Measurements from ENCODE around the gene MTUS2. TPM values are rescaled to one million over a fixed set of nuclear protein-coding genes. Genes with fewer than 3 reads are reported as not detected.

The MTUS2 gene
- total RNA-seq, 1 experiment from 2014 or later = 0.35 TPM

DNA sequence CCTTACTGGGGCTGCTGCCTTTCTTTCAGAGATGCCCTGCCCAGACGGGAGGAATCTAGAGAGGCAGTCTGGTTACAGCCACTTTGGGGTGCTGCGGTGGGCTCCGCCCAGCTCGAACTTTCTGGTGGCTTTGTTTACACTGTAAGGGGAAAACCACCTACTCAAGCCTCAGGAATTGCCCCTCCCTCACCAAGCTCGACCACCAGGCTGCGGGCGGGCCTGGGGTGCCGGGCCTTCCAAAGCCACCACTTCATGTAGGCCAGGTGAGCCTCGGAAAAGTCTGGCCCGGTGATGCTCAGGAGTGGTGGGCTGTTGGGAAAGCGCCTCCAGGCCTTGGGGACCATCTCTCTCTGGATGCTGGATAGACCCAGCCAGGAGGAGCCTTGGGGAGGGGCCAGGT lies 218.6 kb downstream of the MTUS2 start:
- TF ChIP-seq, protein P1, sequence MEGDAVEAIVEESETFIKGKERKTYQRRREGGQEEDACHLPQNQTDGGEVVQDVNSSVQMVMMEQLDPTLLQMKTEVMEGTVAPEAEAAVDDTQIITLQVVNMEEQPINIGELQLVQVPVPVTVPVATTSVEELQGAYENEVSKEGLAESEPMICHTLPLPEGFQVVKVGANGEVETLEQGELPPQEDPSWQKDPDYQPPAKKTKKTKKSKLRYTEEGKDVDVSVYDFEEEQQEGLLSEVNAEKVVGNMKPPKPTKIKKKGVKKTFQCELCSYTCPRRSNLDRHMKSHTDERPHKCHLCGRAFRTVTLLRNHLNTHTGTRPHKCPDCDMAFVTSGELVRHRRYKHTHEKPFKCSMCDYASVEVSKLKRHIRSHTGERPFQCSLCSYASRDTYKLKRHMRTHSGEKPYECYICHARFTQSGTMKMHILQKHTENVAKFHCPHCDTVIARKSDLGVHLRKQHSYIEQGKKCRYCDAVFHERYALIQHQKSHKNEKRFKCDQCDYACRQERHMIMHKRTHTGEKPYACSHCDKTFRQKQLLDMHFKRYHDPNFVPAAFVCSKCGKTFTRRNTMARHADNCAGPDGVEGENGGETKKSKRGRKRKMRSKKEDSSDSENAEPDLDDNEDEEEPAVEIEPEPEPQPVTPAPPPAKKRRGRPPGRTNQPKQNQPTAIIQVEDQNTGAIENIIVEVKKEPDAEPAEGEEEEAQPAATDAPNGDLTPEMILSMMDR (conservative IDR thresholded peaks at IDR 0.05) = no peak
- Histone ChIP-seq H3T11ph (ENCODE audit: low read length) (no peak overlapping the region), H2BK120ac (ENCODE audit: low read depth, low read length, poor library complexity, severe bottlenecking) (no peak overlapping the region), H2AFZ (ENCODE audit: low read length) (no peak overlapping the region), H3K18ac (ENCODE audit: insufficient read length, low read depth, low read length) (no peak overlapping the region), H2AK5ac (ENCODE audit: insufficient read length, low read length) (no peak overlapping the region), H3K56ac (ENCODE audit: insufficient read length, low read depth, low read length) (no peak overlapping the region), H2BK15ac (ENCODE audit: low read depth, low read length) (no peak overlapping the region), H2BK5ac (ENCODE audit: insufficient read length, low read length) (no peak overlapping the region), H3K4ac (ENCODE audit: low read depth, low read length) (no peak overlapping the region), H3K27ac (ENCODE audit: insufficient read length, low read depth, low read length) (no peak overlapping the region), H4K20me1 (ENCODE audit: control insufficient read depth, insufficient read depth, insufficient read length) (no peaks in the 10 kb centered on the region), H2BK20ac (ENCODE audit: low read depth, low read length, poor library complexity, severe bottlenecking) (no peak overlapping the region), H3K79me1 (ENCODE audit: insufficient read depth, low read depth, low read length, poor library complexity, severe bottlenecking) (no peaks in the 10 kb centered on the region), H4K5ac (ENCODE audit: insufficient read length, low read depth, low read length) (no peak overlapping the region), H3K9ac (ENCODE audit: extremely low read depth, insufficient read length, low read length) (no peak overlapping the region), H4K8ac (replicated peaks; ENCODE audit: insufficient read length, low read depth, low read length) (no peak overlapping the region), H3K79me2 (ENCODE audit: insufficient read depth, low read length) (no peaks in the 10 kb centered on the region), H3K4me1 (ENCODE audit: insufficient read depth, low read length) (no peaks in the 10 kb centered on the region), H3K4me2 (ENCODE audit: insufficient read depth, insufficient read length, low read length) (no peak overlapping the region), H3K9me3 (ENCODE audit: control insufficient read depth, low read depth, low read length) (no peaks in the 10 kb centered on the region), H2BK12ac (ENCODE audit: insufficient read length, low read depth, low read length) (no peak overlapping the region), H3K23ac (ENCODE audit: insufficient read length, low read depth, low read length) (no peak overlapping the region), H3K14ac (ENCODE audit: insufficient read depth, low read length) (no peak overlapping the region), H3K27me3 (ENCODE audit: insufficient read depth, low read length) (no peaks in the 10 kb centered on the region), H4K91ac (ENCODE audit: insufficient read length, low read depth, low read length) (no peak overlapping the region), H3K23me2 (ENCODE audit: insufficient read length, low read depth, low read length, poor library complexity, severe bottlenecking) (no peaks in the 10 kb centered on the region)
- DNase-seq = no peak
- WGBS (ENCODE audit: extremely low coverage, insufficient read length, low lambda C conversion rate) = no CpG with 5 or more reads among the region's 11 CpGs
- no peaks in the 10 kb centered on the region for H3K9me3 Mint-ChIP-seq
- H3K27me3 Mint-ChIP-seq (ENCODE audit: low read depth) = peaks cover 2% of the 10 kb centered on the region; the same call in 1 of the 2 replicates
- H3K4me1 Mint-ChIP-seq = no peaks in the 10 kb centered on the region
- no peaks in the 10 kb centered on the region for H3K36me3 Mint-ChIP-seq (ENCODE audit: insufficient read depth in 1 of 3, low read depth in 3 of 3)
- no peak overlapping the region for H3K4me3 Mint-ChIP-seq
- no peak overlapping the region for H3K27ac Mint-ChIP-seq

Data from H9 (cell line).